ENCODE measurements around the gene LRRC4C. TPM values are rescaled to one million over a fixed set of nuclear protein-coding genes. Genes with fewer than 3 reads are reported as not detected.

LRRC4C gene
- total and polyA plus RNA-seq, 7 donors = 0.98 to 5.4 (median 3.0) TPM; not detected in 1

DNA sequence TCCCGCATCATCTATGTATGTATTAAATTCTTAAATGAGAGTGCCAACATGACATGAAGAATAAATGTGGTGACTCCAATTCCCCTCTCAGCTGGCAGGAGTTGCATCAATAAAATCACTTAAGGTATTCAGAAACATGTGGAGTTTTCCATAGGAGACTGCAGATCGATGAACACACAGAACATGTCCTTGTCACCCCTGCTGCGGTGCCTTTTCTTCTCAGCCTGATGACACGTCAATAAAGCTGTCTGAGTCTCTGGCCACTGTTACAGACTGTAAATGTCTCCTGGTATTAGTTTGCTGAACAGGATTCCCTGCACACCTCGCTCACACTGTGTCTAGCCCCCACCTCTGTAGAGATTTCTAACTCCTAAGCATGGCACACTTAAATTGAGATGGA lies 460.5 kb downstream of the LRRC4C start:
- Histone ChIP-seq H3K27ac (no peak overlapping the region), H3K4me1 (no peaks in the 10 kb centered on the region), H3K9me3 (no peaks in the 10 kb centered on the region), H3K4me3 (no peak overlapping the region), H3K36me3 (no peaks in the 10 kb centered on the region), H3K27me3 (no peaks in the 10 kb centered on the region)
- DNase-seq = no peak
- 49 to 71% methylated on average over 5 of the region's 5 CpGs for WGBS, 2 donors
- TF ChIP-seq POLR2A (IDR thresholded peaks at IDR 0.05) (no peak), POLR2AphosphoS5 (IDR thresholded peaks at IDR 0.05) (no peak), EP300 (IDR thresholded peaks at IDR 0.05) (no peak)
- TF ChIP-seq, protein P1, sequence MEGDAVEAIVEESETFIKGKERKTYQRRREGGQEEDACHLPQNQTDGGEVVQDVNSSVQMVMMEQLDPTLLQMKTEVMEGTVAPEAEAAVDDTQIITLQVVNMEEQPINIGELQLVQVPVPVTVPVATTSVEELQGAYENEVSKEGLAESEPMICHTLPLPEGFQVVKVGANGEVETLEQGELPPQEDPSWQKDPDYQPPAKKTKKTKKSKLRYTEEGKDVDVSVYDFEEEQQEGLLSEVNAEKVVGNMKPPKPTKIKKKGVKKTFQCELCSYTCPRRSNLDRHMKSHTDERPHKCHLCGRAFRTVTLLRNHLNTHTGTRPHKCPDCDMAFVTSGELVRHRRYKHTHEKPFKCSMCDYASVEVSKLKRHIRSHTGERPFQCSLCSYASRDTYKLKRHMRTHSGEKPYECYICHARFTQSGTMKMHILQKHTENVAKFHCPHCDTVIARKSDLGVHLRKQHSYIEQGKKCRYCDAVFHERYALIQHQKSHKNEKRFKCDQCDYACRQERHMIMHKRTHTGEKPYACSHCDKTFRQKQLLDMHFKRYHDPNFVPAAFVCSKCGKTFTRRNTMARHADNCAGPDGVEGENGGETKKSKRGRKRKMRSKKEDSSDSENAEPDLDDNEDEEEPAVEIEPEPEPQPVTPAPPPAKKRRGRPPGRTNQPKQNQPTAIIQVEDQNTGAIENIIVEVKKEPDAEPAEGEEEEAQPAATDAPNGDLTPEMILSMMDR (IDR thresholded peaks at IDR 0.05) = no peak
- intact Hi-C loops (cut with DNase I) = no loop called here

DNA sequence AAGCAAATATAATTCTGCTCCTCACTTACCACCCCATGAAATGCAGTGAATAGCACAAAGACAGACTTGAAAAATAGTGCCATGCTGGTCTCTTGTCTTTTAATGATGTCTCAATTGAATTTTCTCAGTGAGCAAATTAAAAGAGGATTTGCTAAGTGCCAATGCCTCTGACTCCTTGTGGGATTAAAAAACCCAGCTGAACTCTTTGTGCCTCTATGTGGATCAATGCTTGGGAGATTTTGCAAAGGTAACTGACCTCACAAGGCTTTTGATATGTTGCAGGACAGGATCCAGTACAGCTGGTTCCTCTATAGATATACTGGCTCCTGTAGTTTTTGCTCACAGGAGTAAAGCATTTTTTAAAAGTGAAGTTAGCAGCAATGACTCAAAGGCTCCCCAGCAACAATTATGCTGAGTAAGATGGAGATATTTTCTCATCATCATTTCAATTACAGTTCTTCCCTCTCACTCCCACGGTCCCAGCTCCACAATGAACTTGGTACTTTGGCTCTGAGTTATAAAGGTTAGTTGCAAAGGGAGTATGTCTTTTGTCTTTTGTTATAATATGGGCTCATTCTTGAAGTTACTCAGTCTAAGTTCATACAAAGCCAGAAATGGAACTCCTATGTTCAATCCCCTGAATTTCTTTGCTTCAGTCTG lies 471.5 kb downstream of the LRRC4C start:
- H3K36me3 ChIP-seq = no peaks in the 10 kb centered on the region
- H3K9me3 ChIP-seq = peaks cover 0 to 2% (median 0%) of the 10 kb centered on the region in 4 donors
- H3K4me1 ChIP-seq = no peaks in the 10 kb centered on the region
- H3K27me3 ChIP-seq = no peaks in the 10 kb centered on the region
- H3K27ac ChIP-seq = no peak overlapping the region
- H3K4me3 ChIP-seq = no peak overlapping the region
- WGBS, 2 donors = 22 to 54% methylated on average over 1 of the region's 1 CpG
- no peak for DNase-seq
- TF ChIP-seq, protein P1 (IDR thresholded peaks at IDR 0.05) = no peak
- TF ChIP-seq EP300 (IDR thresholded peaks at IDR 0.05) (no peak), POLR2A (IDR thresholded peaks at IDR 0.05) (no peak), POLR2AphosphoS5 (IDR thresholded peaks at IDR 0.05) (no peak)
- intact Hi-C loops (cut with DNase I) = no loop called here

DNA sequence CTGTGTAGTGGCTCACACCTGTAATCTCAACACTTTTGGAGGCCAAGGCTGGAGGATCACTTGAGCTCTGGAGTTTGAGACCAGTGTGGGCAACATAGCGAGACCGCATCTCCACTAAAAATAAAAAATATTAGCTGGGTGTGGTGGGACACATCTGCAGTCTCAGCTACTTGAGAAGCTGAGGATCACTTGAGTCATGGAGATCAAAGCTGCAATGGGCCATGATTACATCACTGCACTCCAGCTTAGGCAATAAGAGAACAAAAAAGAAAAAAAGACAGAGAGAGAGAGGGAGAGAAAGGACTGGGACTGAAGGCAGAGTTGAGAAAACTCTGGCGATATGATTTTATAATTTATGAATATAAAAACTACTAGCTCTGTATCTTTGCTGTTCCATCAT lies 473.1 kb downstream of the LRRC4C start:
- no peak for DNase-seq
- H3K36me3 ChIP-seq = no peaks in the 10 kb centered on the region
- H3K27ac ChIP-seq = no peak overlapping the region
- TF ChIP-seq POLR2A (IDR thresholded peaks at IDR 0.05) (no peak), EP300 (IDR thresholded peaks at IDR 0.05) (no peak), POLR2AphosphoS5 (IDR thresholded peaks at IDR 0.05) (no peak)
- TF ChIP-seq, protein P1 (IDR thresholded peaks at IDR 0.05) = no peak
- H3K9me3 ChIP-seq = peaks cover 0 to 2% (median 0%) of the 10 kb centered on the region in 4 donors
- intact Hi-C loops (cut with DNase I) = no loop called here
- H3K4me1 ChIP-seq = no peaks in the 10 kb centered on the region
- no peaks in the 10 kb centered on the region for H3K27me3 ChIP-seq
- WGBS, 2 donors = 89 to 93% methylated on average over 3 of the region's 3 CpGs
- H3K4me3 ChIP-seq = no peak overlapping the region

DNA sequence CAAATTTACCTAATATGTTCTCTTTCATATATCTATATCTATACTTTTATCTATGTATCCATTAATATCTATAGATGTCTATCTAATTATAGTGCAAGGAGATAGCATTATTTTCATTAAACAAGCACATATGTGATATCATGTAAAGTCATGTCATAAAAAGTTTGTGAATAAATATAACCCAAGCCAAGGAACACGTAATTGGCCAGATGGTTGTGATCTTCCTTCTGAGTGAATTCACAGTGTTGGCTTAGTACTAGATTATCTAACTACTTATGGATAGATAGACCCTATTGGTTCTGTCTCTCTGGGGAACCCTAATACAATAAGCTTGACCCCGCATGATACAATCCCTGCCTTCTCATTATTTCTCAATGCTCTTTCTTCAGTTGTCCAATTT lies 484.4 kb downstream of the LRRC4C start:
- Histone ChIP-seq H3K4me3 (no peak overlapping the region), H3K4me1 (no peaks in the 10 kb centered on the region), H3K27ac (no peak overlapping the region), H3K9me3 (peaks cover 0 to 3% (median 0%) of the 10 kb centered on the region in 4 donors), H3K36me3 (no peaks in the 10 kb centered on the region), H3K27me3 (no peaks in the 10 kb centered on the region)
- WGBS, 2 donors = 67 to 73% methylated on average over 2 of the region's 2 CpGs
- TF ChIP-seq POLR2AphosphoS5 (IDR thresholded peaks at IDR 0.05) (no peak), EP300 (IDR thresholded peaks at IDR 0.05) (no peak), POLR2A (IDR thresholded peaks at IDR 0.05) (no peak)
- TF ChIP-seq, protein P1 (IDR thresholded peaks at IDR 0.05) = no peak
- no peak for DNase-seq
- intact Hi-C loops (cut with DNase I) = no loop called here
